Activated CD4-positive, alpha-beta T cell treated with anti-CD3 and anti-CD28 coated beads for 36 hours (primary cell): ENCODE results near the gene TCF12. TPM values are rescaled to one million over a fixed set of nuclear protein-coding genes. Genes with fewer than 3 reads are reported as not detected.

Experiments
- ATAC-seq: fragments of 200-7000 bp; cut with Tn5 transposase; one replicate; pipeline ENCODE4 v1.10.0; 2021; ENCODE audit warnings: mild to moderate bottlenecking, moderate library complexity
- CTCF ChIA-PET: fragments of 350-600 bp; sonication (Branson Sonifier 250); formaldehyde crosslinking; loops from one replicate; lab custom pipeline; 2021; ENCODE audit warnings: antibody characterized with exemption; lab: Charles Lee
- POLR2A ChIA-PET: fragments of 350-600 bp; sonication (Branson Sonifier 250); formaldehyde crosslinking; loops from one replicate; lab custom pipeline; 2021; ENCODE audit warnings: antibody characterized with exemption, inconsistent platforms; lab: Charles Lee
- DNase-seq: peaks from one replicate; pipeline ENCODE4 v3.0.0-alpha.2; 2020
- H3K27ac Mint-ChIP-seq: one replicate; pipeline ENCODE4 v1.8.0; 2021; ENCODE audit warnings: mixed read lengths
- H3K27me3 Mint-ChIP-seq: one replicate; pipeline ENCODE4 v1.8.0; 2021; ENCODE audit warnings: mixed read lengths
- H3K36me3 Mint-ChIP-seq: one replicate; pipeline ENCODE4 v1.8.0; 2021; ENCODE audit warnings: low read depth, mixed read lengths
- H3K4me1 Mint-ChIP-seq: one replicate; pipeline ENCODE4 v1.8.0; 2021; ENCODE audit warnings: mixed read lengths
- H3K4me3 Mint-ChIP-seq: one replicate; pipeline ENCODE4 v1.8.0; 2021; ENCODE audit warnings: mild to moderate bottlenecking, moderate library complexity, mixed read lengths
- H3K9me3 Mint-ChIP-seq: one replicate; pipeline ENCODE4 v1.8.0; 2021; ENCODE audit warnings: low read depth, mixed read lengths
- intact Hi-C, 2 experiments: fragments of 100-400 bp; cut with DNase I in 1 of 2; cut with micrococcal nuclease in 1 of 2; formaldehyde crosslinking; loops; one replicate each; pipeline versions ENCODE4 v1.14.2 to v1.15.1; 2022 to 2024; cut with DNase I, micrococcal nuclease
- total RNA-seq, 2 experiments: library from RNA; stranded (reverse); gene quantifications; one replicate each; pipeline ENCODE4 v1.2.3, GENCODE V29; 2021

Gene TCF12
- total RNA-seq, 2 experiments from 2014 or later: 61.1 to 74.9 TPM

GRCh38 chr15:57330619-57331340 is 412.3 kb downstream of the TCF12 start:
- ChIA-PET POLR2A (no interaction called here), CTCF (interaction anchor here (1.1 to 1.4 kb wide), 2 partner anchors 10 to 24 kb away, joined by 3 to 4 read pairs; no protein-coding TSS in a partner anchor)
- DNase-seq: no peak
- H3K9me3 Mint-ChIP-seq: no peaks in the 10 kb centered on the region
- intact Hi-C loops: no loop called here
- H3K27ac Mint-ChIP-seq: no peak overlapping the region
- ATAC-seq: no peak
- H3K36me3 Mint-ChIP-seq: no peaks in the 10 kb centered on the region
- H3K27me3 Mint-ChIP-seq: peaks cover 10% of the 10 kb centered on the region
- no peak overlapping the region for H3K4me3 Mint-ChIP-seq
- H3K4me1 Mint-ChIP-seq: peaks cover 2% of the 10 kb centered on the region

- intact Hi-C loops: no loop called here
- Mint-ChIP-seq H3K4me1 (peaks cover 2% of the 10 kb centered on the region), H3K27ac (no peak overlapping the region), H3K36me3 (no peaks in the 10 kb centered on the region), H3K4me3 (no peak overlapping the region), H3K27me3 (peaks cover 10% of the 10 kb centered on the region), H3K9me3 (no peaks in the 10 kb centered on the region)
- no peak for DNase-seq
- no peak for ATAC-seq
- ChIA-PET POLR2A (no interaction called here), CTCF (interaction anchor here (0.9 kb wide), 1 partner anchor 9 kb away, joined by 3 read pairs; no protein-coding TSS in a partner anchor)
Observed at GRCh38 chr15:57332326-57332725, 413.9 kb downstream of the TCF12 start.

- ChIA-PET POLR2A (no interaction called here), CTCF (no interaction called here)
- intact Hi-C loops: no loop called here
- ATAC-seq (no peak), DNase-seq (no peak)
- Mint-ChIP-seq H3K4me1 (peaks cover 2% of the 10 kb centered on the region), H3K9me3 (no peaks in the 10 kb centered on the region), H3K36me3 (no peaks in the 10 kb centered on the region), H3K27me3 (peaks cover 8% of the 10 kb centered on the region), H3K27ac (no peak overlapping the region), H3K4me3 (no peak overlapping the region)
Observed at GRCh38 chr15:57333487-57333886, 415.0 kb downstream of the TCF12 start.

GRCh38 chr15:57334257-57334656 is 415.8 kb downstream of the TCF12 start:
- H3K36me3 Mint-ChIP-seq: no peaks in the 10 kb centered on the region
- intact Hi-C loops: no loop called here
- ChIA-PET CTCF (no interaction called here), POLR2A (no interaction called here)
- H3K27me3 Mint-ChIP-seq: peaks cover 7% of the 10 kb centered on the region
- ATAC-seq: no peak
- peaks cover 2% of the 10 kb centered on the region for H3K4me1 Mint-ChIP-seq
- H3K4me3 Mint-ChIP-seq: no peak overlapping the region
- DNase-seq: no peak
- no peak overlapping the region for H3K27ac Mint-ChIP-seq
- no peaks in the 10 kb centered on the region for H3K9me3 Mint-ChIP-seq

- intact Hi-C loops: no loop called here
- Mint-ChIP-seq H3K9me3 (no peaks in the 10 kb centered on the region), H3K4me3 (no peak overlapping the region), H3K36me3 (no peaks in the 10 kb centered on the region), H3K4me1 (peaks cover under 1% of the 10 kb centered on the region), H3K27me3 (peaks cover 6% of the 10 kb centered on the region), H3K27ac (no peak overlapping the region)
- ATAC-seq: no peak
- POLR2A ChIA-PET: no interaction called here
- CTCF ChIA-PET: interaction anchor here (0.7 kb wide), 1 partner anchor 136 kb away, joined by 3 read pairs; no protein-coding TSS in a partner anchor
- DNase-seq: no peak
Observed at GRCh38 chr15:57335293-57335715, 416.9 kb downstream of the TCF12 start.

GRCh38 chr15:57335719-57336118 is 417.3 kb downstream of the TCF12 start:
- H3K4me3 Mint-ChIP-seq: no peak overlapping the region
- H3K9me3 Mint-ChIP-seq: no peaks in the 10 kb centered on the region
- intact Hi-C loops: no loop called here
- H3K27me3 Mint-ChIP-seq: peaks cover 3% of the 10 kb centered on the region
- ATAC-seq (no peak), DNase-seq (no peak)
- ChIA-PET CTCF (interaction anchor here (0.7 kb wide), 1 partner anchor 137 kb away, joined by 3 read pairs; no protein-coding TSS in a partner anchor), POLR2A (no interaction called here)
- no peak overlapping the region for H3K27ac Mint-ChIP-seq
- no peaks in the 10 kb centered on the region for H3K36me3 Mint-ChIP-seq
- H3K4me1 Mint-ChIP-seq: no peaks in the 10 kb centered on the region

- Mint-ChIP-seq H3K4me1 (no peaks in the 10 kb centered on the region), H3K27ac (no peak overlapping the region), H3K4me3 (no peak overlapping the region), H3K9me3 (no peaks in the 10 kb centered on the region), H3K36me3 (no peaks in the 10 kb centered on the region), H3K27me3 (peaks cover 3% of the 10 kb centered on the region)
- CTCF ChIA-PET: interaction anchor here (0.6 to 10.7 kb wide), 3 partner anchors 185 to 438 kb away, joined by 3 to 179 read pairs (median 3); no protein-coding TSS in a partner anchor
- intact Hi-C loops: no loop called here
- POLR2A ChIA-PET: no interaction called here
- ATAC-seq (no peak), DNase-seq (no peak)
Observed at GRCh38 chr15:57337868-57338411, 419.5 kb downstream of the TCF12 start.

- Mint-ChIP-seq H3K4me1 (no peaks in the 10 kb centered on the region), H3K27me3 (peaks cover 3% of the 10 kb centered on the region), H3K9me3 (no peaks in the 10 kb centered on the region), H3K4me3 (no peak overlapping the region), H3K27ac (no peak overlapping the region), H3K36me3 (no peaks in the 10 kb centered on the region)
- intact Hi-C loops: no loop called here
- CTCF ChIA-PET: interaction anchor here (0.6 to 10.7 kb wide), 4 partner anchors 11 to 341 kb away, joined by 3 to 179 read pairs (median 5); no protein-coding TSS in a partner anchor
- POLR2A ChIA-PET: interaction anchor here (0.6 kb wide), 1 partner anchor 392 kb away, joined by 5 read pairs; no protein-coding TSS in a partner anchor
- ATAC-seq: no peak
- no peak for DNase-seq
Observed at GRCh38 chr15:57339321-57339720, 420.9 kb downstream of the TCF12 start.

Other genes with a start within 250 kb of the TCF12 start
- 10 to 100 TPM; 18.9 to 19.7 TPM for gene ZNF280D, start 185.1 kb upstream of the TCF12 start, total RNA-seq